Measurements from ENCODE around the gene LONRF2.

GRCh38 chr2:100265226-100265625 is 57.1 kb downstream of the LONRF2 start:
- no peak for TF ChIP-seq CTCF (conservative IDR thresholded peaks at IDR 0.05 in 1 of 2, IDR thresholded peaks at IDR 0.05 in 1 of 2; ENCODE audit: low read depth in 1 of 2, low read length in 2 of 2)
- TF ChIP-seq EZH2 (IDR thresholded peaks at IDR 0.05; ENCODE audit: low read length, missing control alignments): no peak

Measured in fibroblast of lung (primary cell).